Stomach (tissue), 9 donors: Measurements from ENCODE around the gene VSTM2L. TPM values are rescaled to one million over a fixed set of nuclear protein-coding genes. Genes with fewer than 3 reads are reported as not detected.

Experiments used
- DNase-seq, 2 donors: peaks; one replicate each; pipeline versions ENCODE4 v3.0.0 to v3.0.0-alpha.2; 2013 to 2019
- H3K27ac ChIP-seq, 5 donors: fragments of 200-600 bp in 4 of 5; sonication (generic) in 4 of 5; one replicate each; pipeline ENCODE4 v1.5.1; 2013 to 2019; ENCODE audit warnings: mild to moderate bottlenecking in 1 of 5, moderate library complexity in 1 of 5
- H3K27me3 ChIP-seq, 3 donors: fragments of 200-600 bp; sonication (generic); one replicate each; pipeline ENCODE4 v1.5.1; 2017 to 2019; ENCODE audit warnings: mixed run types in 1 of 3
- H3K36me3 ChIP-seq, 4 donors: fragments of 200-600 bp; sonication (generic); 1 replicate in 3 of 4; 2 replicates in 1 of 4; pipeline ENCODE4 v1.5.1; 2016 to 2019
- H3K4me1 ChIP-seq, 4 donors: fragments of 200-600 bp; sonication (generic); one replicate each; pipeline ENCODE4 v1.5.1; 2016 to 2019
- H3K4me3 ChIP-seq, 4 donors: fragments of 200-600 bp; sonication (generic) in 3 of 4; one replicate each; pipeline ENCODE4 v1.5.1; 2016 to 2019; ENCODE audit warnings: mild to moderate bottlenecking in 1 of 4
- H3K9me3 ChIP-seq, 4 donors: fragments of 200-600 bp; sonication (generic); one replicate each; pipeline ENCODE4 v1.5.1; 2016 to 2019
- EP300 ChIP-seq: sonication (generic); formaldehyde crosslinking; IDR thresholded peaks from one replicate; pipeline ENCODE4 v1.6.1; 2017; ENCODE audit warnings: antibody characterized with exemption
- POLR2A ChIP-seq, 4 donors: fragments of 450-650 bp; IDR thresholded peaks; one replicate each; pipeline ENCODE4 v1.6.1; 2016; ENCODE audit warnings: antibody characterized with exemption in 4 of 4, control low read depth in 2 of 4, mild to moderate bottlenecking in 1 of 4, moderate library complexity in 1 of 4
- POLR2AphosphoS5 ChIP-seq, 3 donors: sonication (generic); formaldehyde crosslinking; IDR thresholded peaks; one replicate each; pipeline ENCODE4 v1.6.1; 2016; ENCODE audit warnings: antibody characterized with exemption in 3 of 3
- WGBS, 5 donors: extraction: QIAGEN DNeasy Blood & Tissue Kit in 3 of 5; methylation state at CpG; one replicate each; pipeline versions ENCODE4 v1.1.5 to v1.1.7; 2013 to 2018; 5-methylcytosine and 5-hydroxymethylcytosine counted together
- intact Hi-C: fragments of 100-400 bp; cut with DNase I; formaldehyde crosslinking; loops from one replicate; pipeline ENCODE4 v1.15.1; 2023; ENCODE audit warnings: low total_unique reads
- polyA plus RNA-seq, 3 donors: library from polyadenylated mRNA; stranded (reverse); fragments of 200-250 nt; gene quantifications; one replicate each; pipeline ENCODE4 v1.2.3, GENCODE V29; 2013
- total RNA-seq, 5 donors: library from RNA; depleted of rRNA; stranded (reverse); fragments of >200 nt; gene quantifications; one replicate each; pipeline versions ENCODE4 v1.1.0 to v1.2.3, GENCODE V29; 2014 to 2016
- TF ChIP-seq, protein P1 (sequence below), 7 experiments: fragments of 450-650 bp in 4 of 7; fragments of 200-600 bp in 3 of 7; sonication (generic) in 3 of 7; IDR thresholded peaks; one replicate each; pipeline ENCODE4 v1.5.1; 2016 to 2019; ENCODE audit warnings: antibody characterized with exemption in 7 of 7, control low read depth in 2 of 7, mild to moderate bottlenecking in 1 of 7
- donor health status: healthy with polysubstance abuse.
- donor health status: Bipolar disorder and iron deficiency.
- donor health status: healthy.

The VSTM2L gene
- total and polyA plus RNA-seq, 8 donors, result 1.1 to 18.3 (median 3.4) TPM; not detected in 2

DNA sequence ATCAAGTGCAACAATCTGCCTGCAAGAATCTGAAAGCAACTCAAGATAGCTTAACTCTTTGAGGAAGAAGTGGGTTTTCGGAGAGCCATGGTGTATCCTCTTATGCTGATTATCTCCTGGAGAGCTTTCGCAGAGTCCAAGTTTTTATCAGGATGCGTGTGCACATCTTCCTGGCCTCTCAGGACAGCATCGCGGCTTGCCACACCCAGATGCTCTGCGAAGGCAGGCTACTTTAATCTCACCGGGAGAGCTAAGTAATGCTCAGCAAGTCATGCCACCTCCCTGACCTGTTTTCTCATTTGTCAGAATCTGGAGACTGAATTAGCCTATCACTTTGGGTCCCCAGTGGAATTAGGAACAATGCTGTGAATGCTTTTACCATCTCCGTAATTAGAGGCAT is 77.5 kb downstream of the VSTM2L start:
- DNase-seq, result no peak
- 78 to 86% (median 83%) methylated on average over 8 of the region's 8 CpGs for WGBS, 5 donors
- H3K27me3 ChIP-seq, result no peaks in the 10 kb centered on the region
- H3K9me3 ChIP-seq, result no peaks in the 10 kb centered on the region
- peaks cover 8 to 12% (median 10%) of the 10 kb centered on the region in 4 donors for H3K4me1 ChIP-seq
- TF ChIP-seq EP300 (no peak), POLR2AphosphoS5 (IDR thresholded peaks at IDR 0.05) (no peak)
- no peak overlapping the region for H3K27ac ChIP-seq
- peaks cover 0 to 36% (median 28%) of the 10 kb centered on the region in 4 donors for H3K36me3 ChIP-seq
- intact Hi-C loops, result no loop called here
- no peak overlapping the region for H3K4me3 ChIP-seq

DNA sequence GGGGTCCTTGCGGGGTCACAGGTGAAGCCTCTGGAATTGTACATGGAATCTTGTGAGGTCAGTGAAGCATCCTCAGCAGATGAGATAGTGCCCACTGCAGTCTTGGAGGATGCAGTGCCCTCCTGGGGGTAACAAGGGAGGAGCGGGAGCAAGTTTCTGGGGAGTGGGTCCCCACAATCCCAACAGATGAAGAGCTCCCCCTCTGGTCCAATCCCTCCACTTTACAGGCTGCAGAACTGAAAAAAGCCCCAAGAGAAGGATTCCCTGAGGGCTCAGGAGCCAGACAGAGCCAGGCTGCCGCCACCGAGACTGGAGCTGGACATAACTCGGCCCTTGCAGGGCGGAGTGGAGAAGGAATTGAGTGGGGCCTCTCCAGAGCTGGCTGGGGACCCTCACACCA is 77.9 kb downstream of the VSTM2L start:
- no peaks in the 10 kb centered on the region for H3K9me3 ChIP-seq
- intact Hi-C loops, result no loop called here
- no peak for DNase-seq
- no peaks in the 10 kb centered on the region for H3K27me3 ChIP-seq
- TF ChIP-seq EP300, result no peak
- TF ChIP-seq POLR2A (IDR thresholded peaks at IDR 0.05), result no peak
- no peak for TF ChIP-seq POLR2AphosphoS5 (IDR thresholded peaks at IDR 0.05)
- TF ChIP-seq, protein P1, sequence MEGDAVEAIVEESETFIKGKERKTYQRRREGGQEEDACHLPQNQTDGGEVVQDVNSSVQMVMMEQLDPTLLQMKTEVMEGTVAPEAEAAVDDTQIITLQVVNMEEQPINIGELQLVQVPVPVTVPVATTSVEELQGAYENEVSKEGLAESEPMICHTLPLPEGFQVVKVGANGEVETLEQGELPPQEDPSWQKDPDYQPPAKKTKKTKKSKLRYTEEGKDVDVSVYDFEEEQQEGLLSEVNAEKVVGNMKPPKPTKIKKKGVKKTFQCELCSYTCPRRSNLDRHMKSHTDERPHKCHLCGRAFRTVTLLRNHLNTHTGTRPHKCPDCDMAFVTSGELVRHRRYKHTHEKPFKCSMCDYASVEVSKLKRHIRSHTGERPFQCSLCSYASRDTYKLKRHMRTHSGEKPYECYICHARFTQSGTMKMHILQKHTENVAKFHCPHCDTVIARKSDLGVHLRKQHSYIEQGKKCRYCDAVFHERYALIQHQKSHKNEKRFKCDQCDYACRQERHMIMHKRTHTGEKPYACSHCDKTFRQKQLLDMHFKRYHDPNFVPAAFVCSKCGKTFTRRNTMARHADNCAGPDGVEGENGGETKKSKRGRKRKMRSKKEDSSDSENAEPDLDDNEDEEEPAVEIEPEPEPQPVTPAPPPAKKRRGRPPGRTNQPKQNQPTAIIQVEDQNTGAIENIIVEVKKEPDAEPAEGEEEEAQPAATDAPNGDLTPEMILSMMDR (IDR thresholded peaks at IDR 0.05), result no peak
- 93 to 98% (median 96%) methylated on average over 6 of the region's 6 CpGs for WGBS, 5 donors
- H3K36me3 ChIP-seq, result peaks cover 0 to 36% (median 28%) of the 10 kb centered on the region in 4 donors
- no peak overlapping the region for H3K4me3 ChIP-seq
- H3K27ac ChIP-seq, result no peak overlapping the region
- H3K4me1 ChIP-seq, result peaks cover 8 to 15% (median 13%) of the 10 kb centered on the region in 4 donors

DNA sequence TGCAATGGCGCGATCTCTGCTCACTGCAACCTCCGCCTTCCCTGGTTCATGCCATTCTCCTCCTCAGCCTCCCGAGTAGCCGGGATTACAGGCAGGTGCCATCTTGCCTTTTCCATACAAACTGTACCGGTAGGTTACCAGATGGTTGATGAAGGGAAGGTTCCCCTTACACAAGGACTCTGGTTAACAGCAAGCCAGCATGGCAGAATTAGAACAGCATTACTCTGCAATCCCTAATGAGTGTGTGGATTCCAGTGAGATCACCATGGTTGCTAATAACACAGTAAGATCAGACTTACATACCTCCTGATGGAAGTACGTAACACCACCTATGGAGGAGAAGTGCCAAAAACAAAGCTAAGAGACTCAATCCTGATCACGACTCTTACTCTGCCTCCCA is 78.6 kb downstream of the VSTM2L start:
- intact Hi-C loops, result no loop called here
- Histone ChIP-seq H3K27ac (no peak overlapping the region), H3K4me3 (no peak overlapping the region), H3K36me3 (peaks cover 0 to 36% (median 28%) of the 10 kb centered on the region in 4 donors), H3K9me3 (no peaks in the 10 kb centered on the region), H3K4me1 (peaks cover 12 to 22% (median 17%) of the 10 kb centered on the region in 4 donors), H3K27me3 (no peaks in the 10 kb centered on the region)
- DNase-seq, result no peak
- WGBS, 5 donors, result 95 to 98% (median 96%) methylated on average over 8 of the region's 8 CpGs
- TF ChIP-seq EP300, result no peak
- TF ChIP-seq POLR2AphosphoS5 (IDR thresholded peaks at IDR 0.05), result no peak
- TF ChIP-seq, protein P1 (IDR thresholded peaks at IDR 0.05), result no peak
- no peak for TF ChIP-seq POLR2A (IDR thresholded peaks at IDR 0.05)

DNA sequence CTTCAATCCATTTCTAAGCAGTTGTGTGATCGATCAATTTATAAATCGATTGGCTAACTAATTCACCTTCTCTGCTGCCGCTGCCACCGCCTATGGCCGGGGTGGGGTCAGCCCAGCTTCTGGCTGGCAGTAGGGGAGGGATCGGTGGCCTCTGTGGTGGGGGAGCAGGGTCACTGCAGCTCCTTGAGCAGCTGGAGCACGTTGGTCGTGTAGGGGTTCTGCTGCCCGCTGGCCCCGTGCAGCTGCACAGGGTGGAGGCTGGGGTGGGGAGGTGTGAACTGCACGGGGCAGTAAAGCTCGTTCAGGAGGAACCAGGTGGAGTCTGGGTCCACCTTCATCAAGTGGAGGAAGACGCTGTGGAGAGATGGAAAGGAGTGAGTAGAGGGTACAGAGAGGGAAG is 80.4 kb downstream of the VSTM2L start:
- no peak for TF ChIP-seq EP300
- peaks cover 0 to 36% (median 32%) of the 10 kb centered on the region in 4 donors for H3K36me3 ChIP-seq
- WGBS, 5 donors, result 80 to 88% (median 81%) methylated on average over 13 of the region's 13 CpGs
- no peaks in the 10 kb centered on the region for H3K27me3 ChIP-seq
- no peaks in the 10 kb centered on the region for H3K9me3 ChIP-seq
- H3K4me3 ChIP-seq, result no peak overlapping the region
- DNase-seq, result no peak
- H3K4me1 ChIP-seq, result peaks cover 18 to 40% (median 32%) of the 10 kb centered on the region in 4 donors
- no peak overlapping the region for H3K27ac ChIP-seq
- intact Hi-C loops, result no loop called here

DNA sequence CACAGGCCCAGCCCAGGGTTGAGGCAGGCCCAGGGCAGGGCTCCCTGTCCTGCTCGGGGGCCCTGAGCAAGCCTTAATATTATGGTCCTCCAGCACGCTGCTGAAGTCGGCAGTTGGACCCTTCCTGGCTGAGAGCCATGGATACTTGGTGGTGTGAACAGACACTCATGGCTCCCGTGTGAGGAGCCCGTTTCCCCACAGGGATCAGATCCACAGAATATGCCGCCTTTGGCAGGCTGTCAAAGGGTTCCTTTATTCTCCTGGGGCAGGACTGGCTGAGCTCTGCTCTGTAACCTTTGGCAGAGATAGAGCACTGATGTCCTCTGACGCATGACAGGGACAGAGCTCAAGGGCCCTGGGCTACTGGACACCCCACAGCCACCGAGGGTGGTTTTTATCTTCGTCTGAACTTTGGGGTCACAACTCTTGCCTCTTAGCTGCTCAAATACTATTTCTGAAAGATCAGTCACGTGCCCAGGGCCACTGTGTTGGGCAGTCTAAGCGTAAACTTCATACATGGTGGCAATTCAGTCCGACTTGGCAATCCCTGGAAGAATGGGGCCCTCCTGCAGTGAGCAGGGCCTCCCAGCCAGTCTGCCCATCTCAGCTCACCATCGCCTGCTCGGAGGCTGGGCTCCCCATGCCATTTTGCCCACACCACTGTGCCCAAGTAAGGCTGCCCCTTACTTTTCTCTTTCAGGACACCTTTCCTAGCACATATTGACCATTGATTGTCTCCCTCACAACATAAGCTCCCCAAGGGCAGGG is 81.3 kb downstream of the VSTM2L start:
- WGBS, 5 donors, result 51 to 80% (median 59%) methylated on average over 12 to 14 of the region's 14 CpGs
- peak; percentile 40 to 59 for DNase-seq

More for the DNA sequence above, 81.3 kb downstream of the VSTM2L start:
- Histone ChIP-seq H3K4me3 (no peak overlapping the region), H3K27ac (peak overlapping the region in 2 of 5 donors; percentile 14 to 22), H3K27me3 (no peaks in the 10 kb centered on the region), H3K4me1 (peaks cover 18 to 48% (median 41%) of the 10 kb centered on the region in 4 donors), H3K36me3 (peaks cover 0 to 40% (median 35%) of the 10 kb centered on the region in 4 donors), H3K9me3 (no peaks in the 10 kb centered on the region)
- TF ChIP-seq POLR2A (IDR thresholded peaks at IDR 0.05) (no peak), EP300 (no peak), POLR2AphosphoS5 (IDR thresholded peaks at IDR 0.05) (no peak)
- TF ChIP-seq, protein P1 (IDR thresholded peaks at IDR 0.05), result no peak
- intact Hi-C loops, result no loop called here
